GM19452 (cell line): ENCODE results near the gene LRRC27.
"Not testable (repeated sequence)": the region's sequence is repeated elsewhere in the genome, so short reads cannot be mapped to it uniquely, and the experiment has no call there.

Experiments
- ATAC-seq: cut with Tn5 transposase; IDR thresholded peaks from one replicate; pipeline ENCODE4 v1.9.1; 2021; ENCODE audit not compliant: unreplicated experiment

The LRRC27 gene

GRCh38 chr10:132314336-132314735 lies 17.7 kb upstream of the LRRC27 start:
- ATAC-seq: no peak

GRCh38 chr10:132314881-132315280 lies 17.1 kb upstream of the LRRC27 start:
- not testable (repeated sequence) for ATAC-seq

GRCh38 chr10:132316133-132316532 lies 15.9 kb upstream of the LRRC27 start:
- no peak for ATAC-seq

- not testable (repeated sequence) for ATAC-seq
Measured at GRCh38 chr10:132317477-132317876, 14.5 kb upstream of the LRRC27 start.

- peak; percentile 99 for ATAC-seq
Measured at GRCh38 chr10:132319853-132320653, 11.9 kb upstream of the LRRC27 start.

GRCh38 chr10:132320654-132321469 lies 11.1 kb upstream of the LRRC27 start:
- no peak for ATAC-seq

- no peak for ATAC-seq
Measured at GRCh38 chr10:132321726-132322125, 10.3 kb upstream of the LRRC27 start.

GRCh38 chr10:132322586-132323048 lies 9.4 kb upstream of the LRRC27 start:
- ATAC-seq: no peak

- ATAC-seq: no peak
Measured at GRCh38 chr10:132324186-132324585, 7.8 kb upstream of the LRRC27 start.

GRCh38 chr10:132326344-132326889 lies 5.6 kb upstream of the LRRC27 start:
- ATAC-seq: no peak

GRCh38 chr10:132326925-132327324 lies 5.1 kb upstream of the LRRC27 start:
- no peak for ATAC-seq

- ATAC-seq: no peak
Measured at GRCh38 chr10:132328106-132328505, 3.9 kb upstream of the LRRC27 start.

GRCh38 chr10:132328738-132329137 lies 3.3 kb upstream of the LRRC27 start:
- ATAC-seq: no peak

- ATAC-seq: no peak
Measured at GRCh38 chr10:132329565-132330485, 2.2 kb upstream of the LRRC27 start.

- ATAC-seq: no peak
Measured at GRCh38 chr10:132330486-132330833, 1.5 kb upstream of the LRRC27 start.

GRCh38 chr10:132332433-132332754 lies 401 bp downstream of the LRRC27 start:
- peak; percentile 39 for ATAC-seq

- ATAC-seq: no peak
Measured at GRCh38 chr10:132333386-132333785, 1.4 kb downstream of the LRRC27 start.

- ATAC-seq: no peak
Measured at GRCh38 chr10:132334631-132335188, 2.7 kb downstream of the LRRC27 start.

GRCh38 chr10:132335189-132336063 lies 3.4 kb downstream of the LRRC27 start:
- ATAC-seq: peak; percentile 34
